Measurements from ENCODE around the gene PIGX.
"Not testable (repeated sequence)": the region's sequence is repeated elsewhere in the genome, so short reads cannot be mapped to it uniquely, and the experiment has no call there.

The PIGX gene

GRCh38 chr3:196706327-196706726 is 5.8 kb upstream of the PIGX start:
- FAIRE-seq = no peak

DNA sequence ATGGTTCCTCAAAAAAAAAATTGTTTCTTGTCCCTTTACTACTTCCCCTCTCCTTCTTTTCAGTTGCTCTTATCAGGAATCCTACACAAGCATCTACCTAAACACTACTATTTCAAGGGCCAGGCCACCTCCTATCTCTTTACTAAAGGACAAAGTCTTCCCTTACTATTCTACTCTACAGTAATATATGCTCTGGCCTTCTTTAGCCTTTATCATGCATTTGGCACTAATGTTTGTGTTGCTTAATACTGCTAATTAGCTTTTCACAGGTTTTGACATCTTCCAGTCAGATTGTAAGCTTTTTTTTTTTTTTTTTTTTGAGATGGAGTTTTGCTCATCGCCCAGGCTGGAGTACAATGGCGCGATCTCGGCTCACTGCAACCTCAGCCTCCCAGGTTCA is 5.4 kb upstream of the PIGX start:
- no peak for FAIRE-seq

GRCh38 chr3:196707566-196707965 is 4.6 kb upstream of the PIGX start:
- FAIRE-seq = no peak

- no peak for FAIRE-seq
Observed at GRCh38 chr3:196708467-196708866, 3.7 kb upstream of the PIGX start.

GRCh38 chr3:196712514-196713413 is 587 bp downstream of the PIGX start:
- no peak for FAIRE-seq

DNA sequence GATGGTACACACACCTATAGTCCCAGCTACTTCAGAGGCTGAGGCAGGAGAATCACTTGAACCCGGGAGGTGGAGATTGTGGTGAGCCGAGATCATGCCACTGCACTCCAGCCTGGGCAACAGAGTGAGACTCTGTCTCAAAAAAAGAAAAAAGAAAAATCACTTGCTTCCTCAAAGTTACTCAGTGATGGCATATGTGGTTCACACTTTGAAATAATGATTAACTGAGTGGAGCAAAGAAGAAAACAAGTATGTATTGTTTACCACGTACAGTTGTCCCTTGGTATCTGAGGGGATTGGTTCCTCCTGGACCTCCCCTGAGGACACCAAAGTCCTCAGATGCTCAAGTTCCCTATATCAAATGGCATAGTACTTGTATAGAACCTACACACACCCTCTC is 5.0 kb downstream of the PIGX start:
- FAIRE-seq = not testable (repeated sequence)

GRCh38 chr3:196721097-196721496 is 8.9 kb downstream of the PIGX start:
- no peak for FAIRE-seq

DNA sequence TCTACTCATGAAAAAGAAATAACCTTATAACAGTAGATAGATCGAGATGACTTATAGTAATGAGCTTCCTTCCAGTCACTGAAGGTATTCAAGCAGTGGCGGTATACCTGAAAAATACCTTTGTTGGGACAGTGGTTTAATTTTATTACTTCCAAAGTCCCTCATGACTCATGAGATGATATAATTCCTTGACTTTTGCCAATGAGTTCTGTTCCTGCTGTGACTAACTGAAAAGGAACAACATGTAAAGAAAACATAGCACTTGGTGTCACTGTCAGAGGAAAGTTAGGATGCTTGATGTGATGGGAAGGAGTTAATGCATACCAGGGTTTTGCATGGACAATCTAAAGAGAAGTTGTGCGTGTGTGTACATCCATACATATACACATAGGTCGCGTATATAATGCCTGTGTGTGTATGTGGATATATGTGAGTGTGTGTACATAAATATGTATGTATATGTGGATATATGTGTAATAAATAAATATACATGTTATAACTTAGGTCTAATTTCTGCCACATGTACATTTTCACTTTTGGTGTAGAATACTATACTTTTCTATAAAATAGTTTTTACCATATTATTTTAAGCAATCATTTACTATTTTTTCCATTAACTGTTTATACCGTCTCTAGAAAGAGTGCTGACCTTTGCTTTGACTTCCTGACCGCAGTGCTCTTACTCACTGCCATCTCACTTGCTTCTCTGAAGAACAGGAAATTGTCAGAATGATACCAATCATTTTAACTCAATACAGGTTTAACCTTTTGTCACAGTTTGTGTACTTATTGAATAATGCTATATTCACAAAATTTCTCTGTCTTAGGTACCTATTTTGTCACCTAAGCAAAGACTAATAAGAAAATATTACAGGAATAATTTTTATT is 14.9 kb downstream of the PIGX start:
- no peak for FAIRE-seq

GRCh38 chr3:196735751-196736150 is 23.6 kb downstream of the PIGX start:
- FAIRE-seq = no peak

DNA sequence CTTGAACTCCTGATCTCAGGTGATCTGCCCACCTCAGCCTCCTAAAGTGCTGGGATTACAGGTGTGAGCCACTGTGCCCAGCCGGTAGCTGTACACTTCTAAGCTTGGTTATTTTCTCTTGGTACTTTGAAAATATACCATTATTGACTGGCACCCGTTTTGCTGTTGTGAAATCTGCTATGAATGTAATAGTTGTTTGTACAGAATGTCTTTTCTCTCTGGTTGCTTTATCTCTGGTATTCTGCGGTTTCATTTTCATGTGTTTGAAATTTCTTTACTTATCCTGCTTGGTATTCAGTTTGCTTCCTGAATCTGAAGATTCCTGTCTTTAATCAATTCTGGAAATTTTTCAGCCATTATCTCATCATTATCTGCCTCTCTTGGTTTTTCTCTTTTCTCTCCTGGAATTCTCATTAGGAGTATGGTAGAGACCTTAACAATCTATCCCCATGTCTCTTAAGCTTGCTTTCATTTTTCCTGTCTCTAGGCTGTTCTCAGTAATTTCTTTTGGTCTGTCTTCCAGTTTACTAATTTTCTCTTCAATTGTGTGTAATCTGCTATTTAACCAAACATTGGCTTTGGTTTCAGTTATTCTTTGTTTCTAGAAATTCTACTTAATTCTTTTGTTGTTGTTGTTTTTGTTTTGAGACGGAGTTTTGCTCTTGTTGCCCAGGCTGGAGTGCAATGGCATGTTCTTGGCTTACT is 24.6 kb downstream of the PIGX start:
- FAIRE-seq = no peak

GRCh38 chr3:196737655-196738054 is 25.5 kb downstream of the PIGX start:
- FAIRE-seq = no peak

GRCh38 chr3:196739671-196740480 is 27.7 kb downstream of the PIGX start, which contains the start of gene PAK2:
Gene PAK2, plus strand, starts transcription at chr3:196739857. Its CDS starts 42,790 bp downstream, at chr3:196782647.
- FAIRE-seq = no peak

- FAIRE-seq = no peak
Observed at GRCh38 chr3:196740481-196741248, 28.5 kb downstream of the PIGX start.

DNA sequence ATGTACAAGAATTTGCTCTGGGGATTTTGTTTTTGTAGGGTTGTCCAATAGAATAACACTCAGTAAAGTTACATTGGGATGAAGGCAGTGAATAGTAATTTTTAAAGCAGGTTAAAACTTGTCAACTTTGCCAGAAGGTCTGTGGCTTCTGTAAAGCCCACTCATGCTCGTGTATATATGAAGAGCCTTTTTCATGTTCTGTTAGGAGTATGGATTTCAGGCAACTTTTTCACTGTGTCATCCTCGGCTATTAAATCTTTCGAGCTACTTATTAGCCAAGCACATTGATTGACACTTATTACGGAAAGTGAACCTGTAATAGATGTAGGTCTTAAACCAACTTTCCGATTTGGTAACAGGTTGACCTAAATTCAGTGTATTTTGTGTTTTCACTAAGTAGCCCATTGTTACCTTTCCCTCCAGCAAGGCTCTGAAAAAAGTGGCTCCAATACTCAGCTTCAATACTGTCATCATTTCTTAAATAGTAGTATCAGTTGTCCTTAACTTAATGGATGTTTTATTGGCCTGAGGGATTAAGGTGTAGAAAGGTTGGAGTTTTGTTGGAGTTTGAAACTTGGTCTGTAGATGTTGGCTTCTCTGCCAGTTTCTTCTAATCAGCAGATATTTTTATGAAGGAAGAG is 29.2 kb downstream of the PIGX start:
- FAIRE-seq = peak; percentile 21

GRCh38 chr3:196743569-196743968 is 31.4 kb downstream of the PIGX start:
- FAIRE-seq = not testable (repeated sequence)

DNA sequence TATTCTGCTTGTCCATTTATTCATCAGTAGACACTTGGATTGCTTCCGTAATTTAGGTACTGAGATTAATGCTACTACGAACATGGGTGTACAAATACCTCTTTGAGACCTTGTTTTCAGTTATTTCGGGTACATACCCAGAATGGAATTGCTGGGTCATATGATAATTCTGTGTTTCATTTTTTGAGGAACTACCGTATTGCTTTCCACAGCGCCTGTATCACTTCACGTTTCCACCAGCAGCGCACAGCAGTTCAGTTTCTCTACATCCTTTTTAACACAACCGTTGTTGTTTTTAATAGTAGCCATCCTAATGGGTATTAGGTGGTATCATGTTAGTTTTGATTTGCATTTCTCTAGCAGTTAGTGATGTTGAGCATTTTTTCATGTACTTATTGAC is 36.9 kb downstream of the PIGX start:
- no peak for FAIRE-seq

DNA sequence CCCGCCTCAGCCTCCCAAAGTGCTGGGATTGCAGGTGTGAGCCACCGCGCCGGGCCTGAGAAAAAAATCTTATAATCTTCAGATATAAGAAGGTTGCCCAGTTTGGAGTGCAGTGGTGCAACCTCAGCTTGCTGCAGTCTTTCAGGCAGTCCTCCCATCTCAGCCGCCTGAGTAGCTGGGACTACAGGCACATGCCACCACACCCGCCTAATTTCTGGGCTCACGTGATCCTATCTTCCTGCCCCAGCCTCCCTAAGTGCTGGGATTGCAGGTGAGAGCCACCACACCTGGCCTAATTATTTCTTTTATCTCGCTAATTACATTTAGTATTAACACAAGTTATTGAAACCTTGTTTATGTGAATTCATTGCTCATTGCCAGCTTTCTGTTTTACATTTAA is 41.0 kb downstream of the PIGX start:
- FAIRE-seq = no peak

- FAIRE-seq = no peak
Observed at GRCh38 chr3:196754091-196754981, 42.2 kb downstream of the PIGX start.

- FAIRE-seq = no peak
Observed at GRCh38 chr3:196756732-196757131, 44.6 kb downstream of the PIGX start.
